HCT116 (cell line): Measurements from ENCODE around the gene SLC44A2. TPM values are rescaled to one million over a fixed set of nuclear protein-coding genes. Genes with fewer than 3 reads are reported as not detected.
A peak's percentile ranks its signal among the peaks of the same experiment; 100 is the strongest.
"Not testable (repeated sequence)": the region's sequence is repeated elsewhere in the genome, so short reads cannot be mapped to it uniquely, and the experiment has no call there.

Source experiments
- ATAC-seq: fragments of 200-7000 bp; cut with Tn5 transposase; 2 replicates; pipeline ENCODE4 v1.9.1; 2020; ENCODE audit warnings: mild to moderate bottlenecking, moderate library complexity
- BruUV-seq: library from RNA; stranded (reverse); fragments of 400-500 nt; replicated peaks from 2 replicates; lab custom pipeline; 2021; lab: Mats Ljungman, UMichigan
- CTCF ChIA-PET: fragments of 300-600 bp; sonication (Branson Sonifier 250); formaldehyde crosslinking; loops from one replicate; lab custom pipeline; 2021; ENCODE audit warnings: antibody characterized with exemption; lab: Charles Lee
- POLR2A ChIA-PET: fragments of 300-600, 350-600 bp; sonication (Branson Sonifier 250); formaldehyde crosslinking; loops from one replicate; lab custom pipeline; 2021; ENCODE audit warnings: antibody characterized with exemption; lab: Charles Lee
- RAD21 ChIA-PET, 2 experiments: fragments of 300-600 bp; sonication (Branson Sonifier 250); formaldehyde crosslinking; loops; one replicate each; lab custom pipeline; 2023; ENCODE audit warnings: low total read pairs in 2 of 2; ENCODE audit not compliant: uncharacterized antibody in 2 of 2, unreplicated experiment in 2 of 2, low non-redundant PET in 1 of 2; lab: Charles Lee
- DNase-seq: peaks from one replicate; pipeline ENCODE4 v3.0.0-alpha.2; 2010; ENCODE audit warnings: low read depth, low spot score
- H2AFZ ChIP-seq: fragments of 200-600 bp; shearing (Covaris generic), sonication (generic); 2 replicates; pipeline ENCODE4 v1.6.1; 2017; ENCODE audit warnings: low read depth, mixed run types, mixed read lengths, antibody characterized with exemption, low read length; ENCODE audit not compliant: poor library complexity, severe bottlenecking
- H3K27ac ChIP-seq: 2 replicates; pipeline ENCODE4 v1.5.1; 2012; ENCODE audit warnings: low read depth, low read length
- H3K27me3 ChIP-seq: fragments of 200-600 bp; sonication (generic); 2 replicates; pipeline ENCODE4 v1.6.1; 2016; ENCODE audit warnings: mixed run types, low read length, mixed read lengths; ENCODE audit not compliant: insufficient read depth
- H3K36me3 ChIP-seq, 2 experiments: fragments of 200-500 bp in 1 of 2; fragments of 200-600 bp in 1 of 2; sonication (Bioruptor generic) in 1 of 2; sonication (generic) in 1 of 2; 2 replicates each; pipeline versions ENCODE4 v1.5.1 to v1.6.1; 2014 to 2016; ENCODE audit warnings: low read length in 2 of 2, inconsistent platforms in 1 of 2, mixed read lengths in 1 of 2, mixed run types in 1 of 2; ENCODE audit not compliant: insufficient read depth in 2 of 2, control insufficient read depth in 1 of 2
- H3K4me1 ChIP-seq, 2 experiments: fragments of 200-600 bp in 1 of 2; sonication (generic) in 1 of 2; 2 replicates each; pipeline versions ENCODE4 v1.5.1 to v1.6.1; 2012 to 2017; ENCODE audit warnings: low read length in 2 of 2, inconsistent platforms in 1 of 2, mild to moderate bottlenecking in 1 of 2, mixed read lengths in 1 of 2, mixed run types in 1 of 2, moderate library complexity in 1 of 2; ENCODE audit not compliant: insufficient read depth in 2 of 2, control insufficient read depth in 1 of 2
- H3K4me2 ChIP-seq: fragments of 200-600 bp; sonication (generic); 2 replicates; pipeline ENCODE4 v1.6.1; 2017; ENCODE audit warnings: mixed run types, low read length, mixed read lengths
- H3K4me3 ChIP-seq, 2 experiments: fragments of 200-600 bp in 1 of 2; sonication (generic) in 1 of 2; replicated peaks in 1 of 2; 2 replicates each; pipeline ENCODE4 v1.5.1; 2011 to 2016; ENCODE audit warnings: low read length in 2 of 2, control low read depth in 1 of 2, low read depth in 1 of 2, mild to moderate bottlenecking in 1 of 2, mixed read lengths in 1 of 2, mixed run types in 1 of 2
- H3K79me2 ChIP-seq: fragments of 200-600 bp; sonication (generic); 2 replicates; pipeline ENCODE4 v1.6.1; 2017; ENCODE audit warnings: mild to moderate bottlenecking, mixed run types, low read length, moderate library complexity, mixed read lengths; ENCODE audit not compliant: insufficient read depth
- H3K9ac ChIP-seq: fragments of 200-600 bp; sonication (generic); 2 replicates; pipeline ENCODE4 v1.6.1; 2016; ENCODE audit warnings: low read length, mixed read lengths
- H3K9me2 ChIP-seq: fragments of 200-600 bp; sonication (generic), shearing (Covaris generic); 2 replicates; pipeline ENCODE4 v1.6.1; 2017; ENCODE audit warnings: mixed run types, mild to moderate bottlenecking, moderate library complexity; ENCODE audit not compliant: insufficient read depth
- H3K9me3 ChIP-seq, 2 experiments: fragments of 200-500 bp in 1 of 2; fragments of 200-600 bp in 1 of 2; sonication (Bioruptor generic) in 1 of 2; sonication (generic) in 1 of 2; 2 replicates each; pipeline ENCODE4 v1.6.1; 2014 to 2017; ENCODE audit warnings: low read length in 2 of 2, mixed read lengths in 2 of 2, inconsistent platforms in 1 of 2, low read depth in 1 of 2, mild to moderate bottlenecking in 1 of 2, mixed run types in 1 of 2, moderate library complexity in 1 of 2; ENCODE audit not compliant: control insufficient read depth in 1 of 2, insufficient read depth in 1 of 2
- H4K20me1 ChIP-seq: fragments of 200-600 bp; sonication (generic), shearing (Covaris generic); 2 replicates; pipeline ENCODE4 v1.6.1; 2017; ENCODE audit warnings: mixed run types, mild to moderate bottlenecking, moderate library complexity; ENCODE audit not compliant: insufficient read depth
- CBX3 ChIP-seq: IDR thresholded peaks from 2 replicates; pipeline ENCODE4 v1.6.1; 2012; ENCODE audit warnings: low read depth
- SP1 ChIP-seq: IDR thresholded peaks from 2 replicates; pipeline ENCODE4 v1.6.1; 2012; ENCODE audit warnings: low read depth
- ZBTB33 ChIP-seq: IDR thresholded peaks from 2 replicates; pipeline ENCODE4 v1.6.1; 2011; ENCODE audit warnings: mild to moderate bottlenecking, low read length, moderate library complexity; ENCODE audit not compliant: insufficient replicate concordance; ENCODE audit errors: extremely low read depth
- intact Hi-C: fragments of 100-400 bp; cut with micrococcal nuclease; formaldehyde crosslinking; loops from 2 replicates; pipeline ENCODE4 v1.10.0; 2022
- total RNA-seq: library from RNA; stranded (reverse); gene quantifications from one replicate; pipeline ENCODE4 v1.2.1, GENCODE V29; 2021; ENCODE audit not compliant: unreplicated experiment

SLC44A2 gene
- total RNA-seq, 1 experiment from 2014 or later = 90.9 TPM

- Histone ChIP-seq H3K27me3 (no peaks in the 10 kb centered on the region), H3K4me3 (no peak overlapping the region), H3K9ac (no peak overlapping the region; the same call in 1 of the 2 replicates), H3K4me1 (peaks cover 0 to 7% of the 10 kb centered on the region in 2 experiments; a peak in 2 of 4 replicates), H3K4me2 (no peak overlapping the region), H4K20me1 (peaks cover 55% of the 10 kb centered on the region; the same call in 1 of the 2 replicates), H3K79me2 (peaks cover 100% of the 10 kb centered on the region), H3K9me2 (no peaks in the 10 kb centered on the region), H3K36me3 (peaks cover 14 to 32% of the 10 kb centered on the region in 2 experiments), H3K27ac (0 out of 2 replicates have a peak overlapping the region, but pooled peaks have one; percentile 5), H2AFZ (no peak overlapping the region), H3K9me3 (no peaks in the 10 kb centered on the region)
- TF ChIP-seq ZBTB33 = no peak
- ATAC-seq (no peak), DNase-seq (no peak)
- CTCF ChIA-PET = no interaction called here
- RAD21 ChIA-PET = no interaction called here
- no TSS peak for BruUV-seq
- POLR2A ChIA-PET = no interaction called here
- intact Hi-C loops = no loop called here
These were observed 36.6 kb downstream of the SLC44A2 start for GRCh38 chr19:10661946-10662345.

- no peaks in the 10 kb centered on the region for H3K9me2 ChIP-seq
- DNase-seq (no peak), ATAC-seq (no peak)
- RAD21 ChIA-PET = no interaction called here
- TF ChIP-seq SP1 = no peak
- no peak for TF ChIP-seq CBX3
- TF ChIP-seq, all 23 proteins: peak for 0
- Histone ChIP-seq H4K20me1 (peaks cover 49% of the 10 kb centered on the region; the same call in 1 of the 2 replicates), H3K27ac (no peak overlapping the region), H3K4me1 (no peaks in the 10 kb centered on the region; a peak in 2 of 4 replicates), H3K4me3 (no peak overlapping the region), H2AFZ (no peak overlapping the region), H3K4me2 (no peak overlapping the region), H3K9me3 (no peaks in the 10 kb centered on the region), H3K9ac (no peak overlapping the region), H3K27me3 (no peaks in the 10 kb centered on the region), H3K79me2 (peaks cover 100% of the 10 kb centered on the region), H3K36me3 (peaks cover 14 to 25% of the 10 kb centered on the region in 2 experiments)
- intact Hi-C loops = no loop called here
- TSS peak; percentile 5 for BruUV-seq
- ChIA-PET CTCF (no interaction called here), POLR2A (no interaction called here)
These were observed 37.3 kb downstream of the SLC44A2 start for GRCh38 chr19:10662384-10663251.

GRCh38 chr19:10663252-10663563 is 37.9 kb downstream of the SLC44A2 start:
- H4K20me1 ChIP-seq = peaks cover 43% of the 10 kb centered on the region; the same call in 1 of the 2 replicates
- intact Hi-C loops, H3K9ac ChIP-seq: not testable (repeated sequence)

More at GRCh38 chr19:10663252-10663563, 37.9 kb downstream of the SLC44A2 start:
- H2AFZ ChIP-seq, CTCF ChIA-PET, H3K9me2 ChIP-seq, H3K4me2 ChIP-seq, H3K9me3 ChIP-seq, H3K27me3 ChIP-seq, H3K27ac ChIP-seq, DNase-seq, RAD21 ChIA-PET, ATAC-seq, BruUV-seq, H3K4me1 ChIP-seq, H3K4me3 ChIP-seq, POLR2A ChIA-PET: not testable (repeated sequence)
- peaks cover 12 to 25% of the 10 kb centered on the region in 2 experiments for H3K36me3 ChIP-seq
- peaks cover 100% of the 10 kb centered on the region for H3K79me2 ChIP-seq
